ENCODE data around the gene THPO. TPM values are rescaled to one million over a fixed set of nuclear protein-coding genes. Genes with fewer than 3 reads are reported as not detected.

The THPO gene
- total and polyA plus RNA-seq, 9 of the 15 experiments (the other 6 are each of a cell fraction or from before 2014, with no cell fraction given) = 0.11 to 1.1 (median 0.35) TPM; not detected in 1

DNA sequence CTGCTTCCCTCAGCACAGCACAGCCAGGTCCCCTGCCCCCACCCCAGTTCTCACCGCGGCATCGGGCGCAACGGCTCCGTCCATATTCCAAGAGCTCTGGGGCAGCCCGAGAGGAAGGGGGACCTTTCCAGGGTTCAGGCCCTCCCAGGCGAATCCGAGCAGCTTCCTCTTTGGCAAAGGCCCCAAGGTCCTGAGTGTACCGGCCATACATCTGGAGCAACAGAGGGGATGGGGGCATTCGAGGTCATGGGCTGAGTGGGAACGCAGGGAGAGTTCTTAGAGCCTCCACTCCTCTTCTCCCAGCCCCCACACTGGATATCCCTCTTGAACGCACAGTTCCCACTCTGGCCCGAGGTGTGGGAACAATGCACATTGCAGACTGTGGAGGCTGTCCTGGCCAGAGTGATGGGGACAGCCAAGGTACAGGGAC, 19.1 kb downstream of the THPO start:
- no peak for FAIRE-seq

More for the DNA sequence above, 19.1 kb downstream of the THPO start:
- no peaks in the 10 kb centered on the region for H4K20me1 ChIP-seq (replicated peaks; ENCODE audit: control insufficient read depth, insufficient read depth, low read length)
- TF ChIP-seq KDM5B (IDR thresholded peaks at IDR 0.05; ENCODE audit: insufficient replicate concordance, low read depth, low read length) = no peak
- TF ChIP-seq MLX (CRISPR knock-in tag; conservative IDR thresholded peaks at IDR 0.05) = no peak
- TF ChIP-seq HNRNPUL1 (IDR thresholded peaks at IDR 0.05; ENCODE audit: low read length) = no peak
- TF ChIP-seq SMARCA4 (IDR thresholded peaks at IDR 0.05) = no peak
- TF ChIP-seq NCOA6 (IDR thresholded peaks at IDR 0.05) = no peak
- TF ChIP-seq ZNF140 (CRISPR knock-in tag; IDR thresholded peaks at IDR 0.05) = no peak
- DNase-seq (ENCODE audit: extremely low read depth in 1 of 4, low spot score in 3 of 4) (no peak), ATAC-seq (no peak)
- intact Hi-C loops (cut with micrococcal nuclease) = no loop called here
- no TSS peak for BruUV-seq (replicated peaks)
- peaks cover 47% of the 10 kb centered on the region; the same call in 2 of the 3 replicates for H3K36me3 ChIP-seq (ENCODE audit: control insufficient read depth, insufficient read depth, low read length)
- H3K27me3 ChIP-seq (ENCODE audit: control insufficient read depth in 2 of 2, insufficient read depth in 2 of 2, low read length in 2 of 2) = no peaks in the 10 kb centered on the region
- H3K4me2 ChIP-seq (ENCODE audit: insufficient read depth, low read length) = no peak overlapping the region
- peak overlapping the region in 1 of 2 experiments; percentile 89; a peak in 2 of 4 replicates for H3K9ac ChIP-seq (ENCODE audit: insufficient read depth in 1 of 2, low read depth in 2 of 2, low read length in 2 of 2)
- no peaks in the 10 kb centered on the region for H3K9me3 ChIP-seq (replicated peaks; ENCODE audit: control insufficient read depth, insufficient read depth, low read depth, low read length)
- peaks cover 21 to 70% of the 10 kb centered on the region in 2 experiments for H3K4me1 ChIP-seq (replicated peaks in 1 of 2; ENCODE audit: control insufficient read depth in 2 of 2, insufficient read depth in 2 of 2, low read length in 2 of 2)
- 79% methylated on average over 14 of the region's 14 CpGs for WGBS (ENCODE audit: insufficient coverage, low coverage, missing lambda C conversion rate)
- in situ Hi-C loops (cut with MboI) = no loop called here
- H2AFZ ChIP-seq (ENCODE audit: low read depth, low read length) = no peak overlapping the region
- H3K9me1 ChIP-seq (ENCODE audit: control insufficient read depth, insufficient read depth, low read length) = peaks cover 5% of the 10 kb centered on the region
- no peak overlapping the region for H3K4me3 ChIP-seq
- ChIA-PET CTCF (ENCODE audit: low intra/inter-chr PET ratio) (no interaction called here), POLR2A (interaction anchor here (1.0 to 1.7 kb wide), 2 partner anchors 11 to 12 kb away, joined by 3 to 9 read pairs; no protein-coding TSS in a partner anchor)
- peaks cover 43% of the 10 kb centered on the region for H3K79me2 ChIP-seq (ENCODE audit: control insufficient read depth, insufficient read depth, low read length)
- H3K27ac ChIP-seq (ENCODE audit: extremely low read depth, low read depth, low read length) = no peak overlapping the region; the same call in 2 of the 3 replicates

Measured in K562 (cell line).